NOMO-1 treated with dmso at 0.1 percent for 144 hours (cell line): ENCODE measurements around the gene SCO2.

ENCODE experiments used
- DNase-seq: peaks from one replicate; lab custom pipeline; 2025; ENCODE audit not compliant: unreplicated experiment; lab: John Stamatoyannopoulos, UW

SCO2 gene

GRCh38 chr22:50532824-50533796 is 7.7 kb upstream of the SCO2 start:
- DNase-seq = no peak

- no peak for DNase-seq
These were observed 6.7 kb upstream of the SCO2 start for GRCh38 chr22:50531962-50532674.

GRCh38 chr22:50531546-50531961 is 6.2 kb upstream of the SCO2 start:
- peak; percentile 63 for DNase-seq

- peak; percentile 86 for DNase-seq
These were observed 5.6 kb upstream of the SCO2 start for GRCh38 chr22:50530877-50531545.

- DNase-seq = no peak
These were observed 5.1 kb upstream of the SCO2 start for GRCh38 chr22:50530580-50530876.

GRCh38 chr22:50529897-50530579 is 4.6 kb upstream of the SCO2 start, which contains the start of gene TYMP:
TSS of gene TYMP (minus strand) at chr22:50530012. CDS start at chr22:50529709, 303 bp downstream.
- peak; percentile 85 for DNase-seq

- no peak for DNase-seq
These were observed 4.1 kb upstream of the SCO2 start for GRCh38 chr22:50529416-50529896.

- DNase-seq = no peak
These were observed 3.5 kb upstream of the SCO2 start for GRCh38 chr22:50528682-50529415.

GRCh38 chr22:50527921-50528681 is 2.7 kb upstream of the SCO2 start:
- no peak for DNase-seq

- DNase-seq = peak; percentile 90
These were observed 1.7 kb upstream of the SCO2 start for GRCh38 chr22:50526834-50527801.

GRCh38 chr22:50526108-50526833 is 873 bp upstream of the SCO2 start:
- DNase-seq = peak; percentile 57

- no peak for DNase-seq
These were observed 385 bp upstream of the SCO2 start for GRCh38 chr22:50525858-50526107.

GRCh38 chr22:50524676-50525103 is 708 bp downstream of the SCO2 start:
- no peak for DNase-seq

- no peak for DNase-seq
These were observed 1.4 kb downstream of the SCO2 start for GRCh38 chr22:50523806-50524675.

GRCh38 chr22:50523458-50523805 is 2.0 kb downstream of the SCO2 start:
- DNase-seq = no peak

GRCh38 chr22:50522806-50523438 is 2.5 kb downstream of the SCO2 start:
- DNase-seq = no peak
